WTC11 (cell line): Measurements from ENCODE around the gene TMEM217.

Experiments used
- ATF3 ChIP-seq: sonication (generic); formaldehyde crosslinking; conservative IDR thresholded peaks from 2 replicates; pipeline ENCODE4 v1.8.1; 2022; ENCODE audit warnings: mild to moderate bottlenecking, missing genetic modification reagents
- FOXJ3 ChIP-seq: sonication (generic); formaldehyde crosslinking; IDR thresholded peaks from 2 replicates; pipeline ENCODE4 v1.9.0; 2021; ENCODE audit warnings: missing genetic modification reagents, mild to moderate bottlenecking, borderline replicate concordance
- IRF2 ChIP-seq: sonication (generic); formaldehyde crosslinking; IDR thresholded peaks from 2 replicates; pipeline ENCODE4 v1.8.0; 2022; ENCODE audit warnings: low read depth, missing genetic modification reagents, borderline replicate concordance
- JUN ChIP-seq: sonication (generic); formaldehyde crosslinking; IDR thresholded peaks from 2 replicates; pipeline ENCODE4 v1.8.0; 2023; ENCODE audit warnings: mild to moderate bottlenecking, missing genetic modification reagents
- MAX ChIP-seq: sonication (generic); formaldehyde crosslinking; IDR thresholded peaks from 2 replicates; pipeline ENCODE4 v1.8.0; 2022; ENCODE audit warnings: mild to moderate bottlenecking, missing genetic modification reagents
- PRDM15 ChIP-seq: sonication (generic); formaldehyde crosslinking; IDR thresholded peaks from 2 replicates; pipeline ENCODE4 v1.8.0; 2022; ENCODE audit warnings: missing genetic modification reagents
- PREB ChIP-seq: sonication (generic); formaldehyde crosslinking; IDR thresholded peaks from 2 replicates; pipeline ENCODE4 v1.8.1; 2022; ENCODE audit warnings: mild to moderate bottlenecking, missing genetic modification reagents, moderate library complexity, borderline replicate concordance
- SMAD3 ChIP-seq: sonication (generic); formaldehyde crosslinking; IDR thresholded peaks from 2 replicates; pipeline ENCODE4 v1.8.0; 2022; ENCODE audit warnings: missing genetic modification reagents, mild to moderate bottlenecking, borderline replicate concordance
- STAT6 ChIP-seq: sonication (generic); formaldehyde crosslinking; conservative IDR thresholded peaks from 2 replicates; pipeline ENCODE4 v1.8.1; 2023; ENCODE audit warnings: mild to moderate bottlenecking, low read depth, missing genetic modification reagents, moderate library complexity
- TCF7 ChIP-seq: sonication (generic); formaldehyde crosslinking; IDR thresholded peaks from 2 replicates; pipeline ENCODE4 v1.8.0; 2022; ENCODE audit warnings: mild to moderate bottlenecking, low read depth, missing genetic modification reagents, moderate library complexity
- ZBTB43 ChIP-seq: sonication (generic); formaldehyde crosslinking; IDR thresholded peaks from 2 replicates; pipeline ENCODE4 v1.8.1; 2023; ENCODE audit warnings: mild to moderate bottlenecking, missing genetic modification reagents
- TF ChIP-seq, protein P1 (sequence below): fragments of 200-600 bp; IDR thresholded peaks from 2 replicates; pipeline ENCODE4 v1.8.0; 2022; ENCODE audit warnings: antibody characterized with exemption

GRCh38 chr6:37208793-37209192 is 49.2 kb downstream of the TMEM217 start:
- TF ChIP-seq TCF7 (CRISPR knock-in tag), result no peak
- TF ChIP-seq STAT6 (CRISPR knock-in tag), result no peak
- TF ChIP-seq PRDM15 (CRISPR knock-in tag), result no peak
- no peak for TF ChIP-seq IRF2 (CRISPR knock-in tag)
- TF ChIP-seq MAX, result no peak
- TF ChIP-seq ATF3, result no peak
- TF ChIP-seq SMAD3, result no peak
- TF ChIP-seq FOXJ3 (CRISPR knock-in tag), result no peak
- no peak for TF ChIP-seq JUN (CRISPR knock-in tag)
- TF ChIP-seq, protein P1, sequence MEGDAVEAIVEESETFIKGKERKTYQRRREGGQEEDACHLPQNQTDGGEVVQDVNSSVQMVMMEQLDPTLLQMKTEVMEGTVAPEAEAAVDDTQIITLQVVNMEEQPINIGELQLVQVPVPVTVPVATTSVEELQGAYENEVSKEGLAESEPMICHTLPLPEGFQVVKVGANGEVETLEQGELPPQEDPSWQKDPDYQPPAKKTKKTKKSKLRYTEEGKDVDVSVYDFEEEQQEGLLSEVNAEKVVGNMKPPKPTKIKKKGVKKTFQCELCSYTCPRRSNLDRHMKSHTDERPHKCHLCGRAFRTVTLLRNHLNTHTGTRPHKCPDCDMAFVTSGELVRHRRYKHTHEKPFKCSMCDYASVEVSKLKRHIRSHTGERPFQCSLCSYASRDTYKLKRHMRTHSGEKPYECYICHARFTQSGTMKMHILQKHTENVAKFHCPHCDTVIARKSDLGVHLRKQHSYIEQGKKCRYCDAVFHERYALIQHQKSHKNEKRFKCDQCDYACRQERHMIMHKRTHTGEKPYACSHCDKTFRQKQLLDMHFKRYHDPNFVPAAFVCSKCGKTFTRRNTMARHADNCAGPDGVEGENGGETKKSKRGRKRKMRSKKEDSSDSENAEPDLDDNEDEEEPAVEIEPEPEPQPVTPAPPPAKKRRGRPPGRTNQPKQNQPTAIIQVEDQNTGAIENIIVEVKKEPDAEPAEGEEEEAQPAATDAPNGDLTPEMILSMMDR, result no peak
- no peak for TF ChIP-seq ZBTB43 (CRISPR knock-in tag)
- no peak for TF ChIP-seq PREB (CRISPR knock-in tag)
